ENCODE measurements around the gene CYS1. TPM values are rescaled to one million over a fixed set of nuclear protein-coding genes. Genes with fewer than 3 reads are reported as not detected.

Gene CYS1
- polyA plus RNA-seq, 1 donor (not counting 4 experiments of a cell fraction or from before 2014, with no cell fraction given), result 0.14 TPM

DNA sequence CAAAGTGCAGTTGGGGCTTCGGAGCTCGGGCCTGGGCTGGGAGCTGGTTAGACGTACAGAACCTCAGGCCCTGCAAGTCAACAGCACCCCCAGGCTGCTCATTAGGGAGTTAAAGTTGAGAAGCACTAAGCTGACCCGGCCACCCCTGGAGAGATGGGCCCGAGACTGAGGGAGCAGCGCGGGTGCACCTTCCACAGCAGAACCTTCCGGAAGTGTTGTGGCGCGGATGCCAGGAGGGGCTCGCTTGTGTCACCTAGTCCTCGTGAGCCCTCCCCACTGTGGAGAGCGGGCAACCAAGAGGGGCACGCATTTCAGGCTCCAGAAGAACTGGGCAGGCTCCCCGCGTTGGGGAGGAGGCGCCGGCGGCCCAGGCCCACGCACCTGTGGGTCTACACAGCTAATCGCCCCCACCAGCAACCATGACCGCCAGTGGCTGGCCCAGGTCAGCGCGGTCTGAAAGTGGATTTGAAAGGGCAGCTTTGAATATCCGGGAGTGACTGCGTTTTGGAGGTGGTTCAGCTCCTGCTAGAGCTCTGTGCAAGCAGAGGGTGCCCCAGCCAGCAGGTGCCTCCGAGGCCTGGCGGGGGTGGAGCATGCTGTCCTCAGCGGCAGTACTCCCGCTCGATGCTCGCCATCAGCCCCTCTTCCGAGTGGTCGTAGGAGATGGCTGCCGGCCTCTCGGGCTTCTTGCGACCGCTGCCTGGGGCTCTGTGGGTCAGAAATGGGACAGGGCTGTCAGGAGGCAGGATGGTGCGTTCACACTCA lies 21.8 kb downstream of the CYS1 start:
- no peak for FAIRE-seq
- Histone ChIP-seq H2AFZ (ENCODE audit: control insufficient read depth, low read length) (no peak overlapping the region), H3K9me3 (ENCODE audit: control insufficient read depth, low read depth, low read length) (no peaks in the 10 kb centered on the region), H3K9ac (ENCODE audit: control insufficient read depth, extremely low read depth, insufficient read depth, low read length) (peak overlapping the region; percentile 75), H3K9me1 (ENCODE audit: control insufficient read depth, extremely low read depth, insufficient read depth, low read length) (no peaks in the 10 kb centered on the region), H3K27me3 (ENCODE audit: control insufficient read depth, extremely low read depth, insufficient read depth, low read length) (no peaks in the 10 kb centered on the region), H3K4me2 (ENCODE audit: control insufficient read depth, extremely low read depth, insufficient read depth, low read depth, low read length) (peak overlapping the region; percentile 90), H3K4me3 (ENCODE audit: control insufficient read depth in 2 of 3, extremely low read depth in 1 of 3, insufficient read depth in 2 of 3, low read depth in 1 of 3, low read length in 3 of 3) (no peak overlapping the region), H3K79me2 (ENCODE audit: control insufficient read depth, insufficient read depth, low read length) (no peaks in the 10 kb centered on the region), H4K20me1 (ENCODE audit: control insufficient read depth, extremely low read depth, insufficient read depth, low read length) (no peaks in the 10 kb centered on the region), H3K4me1 (ENCODE audit: control insufficient read depth, extremely low read depth, insufficient read depth, low read length) (peaks cover 15% of the 10 kb centered on the region), H3K27ac (ENCODE audit: control insufficient read depth, insufficient read depth, low read length) (no peak overlapping the region), H3K36me3 (ENCODE audit: control insufficient read depth in 2 of 2, extremely low read depth in 1 of 2, insufficient read depth in 2 of 2, low read length in 2 of 2) (no peaks in the 10 kb centered on the region)
- TF ChIP-seq, protein P1, sequence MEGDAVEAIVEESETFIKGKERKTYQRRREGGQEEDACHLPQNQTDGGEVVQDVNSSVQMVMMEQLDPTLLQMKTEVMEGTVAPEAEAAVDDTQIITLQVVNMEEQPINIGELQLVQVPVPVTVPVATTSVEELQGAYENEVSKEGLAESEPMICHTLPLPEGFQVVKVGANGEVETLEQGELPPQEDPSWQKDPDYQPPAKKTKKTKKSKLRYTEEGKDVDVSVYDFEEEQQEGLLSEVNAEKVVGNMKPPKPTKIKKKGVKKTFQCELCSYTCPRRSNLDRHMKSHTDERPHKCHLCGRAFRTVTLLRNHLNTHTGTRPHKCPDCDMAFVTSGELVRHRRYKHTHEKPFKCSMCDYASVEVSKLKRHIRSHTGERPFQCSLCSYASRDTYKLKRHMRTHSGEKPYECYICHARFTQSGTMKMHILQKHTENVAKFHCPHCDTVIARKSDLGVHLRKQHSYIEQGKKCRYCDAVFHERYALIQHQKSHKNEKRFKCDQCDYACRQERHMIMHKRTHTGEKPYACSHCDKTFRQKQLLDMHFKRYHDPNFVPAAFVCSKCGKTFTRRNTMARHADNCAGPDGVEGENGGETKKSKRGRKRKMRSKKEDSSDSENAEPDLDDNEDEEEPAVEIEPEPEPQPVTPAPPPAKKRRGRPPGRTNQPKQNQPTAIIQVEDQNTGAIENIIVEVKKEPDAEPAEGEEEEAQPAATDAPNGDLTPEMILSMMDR (optimal IDR thresholded peaks at IDR 0.05 in 1 of 3, IDR thresholded peaks at IDR 0.05 in 1 of 3, conservative IDR thresholded peaks at IDR 0.05 in 1 of 3; ENCODE audit: extremely low read depth in 1 of 3, insufficient read depth in 2 of 3, low read length in 3 of 3), result no peak
- no peak for TF ChIP-seq EZH2 (IDR thresholded peaks at IDR 0.05; ENCODE audit: low read length)
- no peak for DNase-seq (ENCODE audit: low read depth, low spot score)
- dilution Hi-C loops (cut with MboI; ENCODE audit: extremely low pct_ligation_motif_present, low sequenced_read_pairs), result no loop called here

DNA sequence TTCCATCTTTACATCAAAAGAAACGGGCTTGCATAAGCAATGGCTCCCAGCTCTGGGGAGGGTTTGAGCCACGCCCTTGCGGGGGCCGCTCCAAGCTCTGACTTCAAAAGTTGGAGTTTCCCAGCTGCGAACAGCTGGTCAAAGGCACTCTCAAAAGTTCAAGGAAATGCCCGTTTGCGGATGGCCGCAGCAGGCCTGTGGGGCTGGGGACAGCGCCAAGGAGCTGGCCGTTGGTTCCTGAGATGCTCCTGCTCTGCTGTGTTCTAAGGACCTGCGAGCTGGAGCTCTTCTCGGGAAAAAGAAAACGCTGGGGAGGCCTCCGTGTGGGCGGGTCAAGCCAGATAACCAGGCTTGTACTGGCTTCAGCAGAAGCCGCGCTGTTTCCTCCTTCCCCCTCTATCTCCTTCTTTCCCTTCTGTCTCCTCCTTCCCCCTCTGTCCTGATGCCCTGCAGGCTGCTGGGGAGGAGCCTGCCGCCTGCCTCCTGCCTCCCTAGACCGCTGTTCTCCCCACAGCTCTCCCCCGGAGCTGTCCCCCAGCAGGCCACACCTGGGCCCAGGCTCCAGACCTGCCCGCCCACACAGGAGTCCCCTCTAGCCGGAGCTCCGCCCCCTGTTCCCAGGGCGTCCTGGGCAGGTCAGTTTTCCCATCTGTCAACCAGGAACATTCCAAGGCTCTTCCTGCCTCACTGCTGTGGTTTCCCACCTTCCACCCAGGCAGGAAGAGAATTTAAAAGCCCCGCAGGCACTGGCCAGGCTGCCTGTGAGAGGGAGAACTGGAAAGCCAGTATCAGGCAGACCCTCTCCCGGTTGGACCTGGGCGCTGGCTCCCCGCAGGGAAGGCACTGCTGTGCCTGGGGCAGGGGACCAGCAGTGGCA lies 22.7 kb downstream of the CYS1 start:
- H3K27me3 ChIP-seq (ENCODE audit: control insufficient read depth, extremely low read depth, insufficient read depth, low read length), result no peaks in the 10 kb centered on the region
- TF ChIP-seq, protein P1 (optimal IDR thresholded peaks at IDR 0.05 in 1 of 3, IDR thresholded peaks at IDR 0.05 in 1 of 3, conservative IDR thresholded peaks at IDR 0.05 in 1 of 3; ENCODE audit: extremely low read depth in 1 of 3, insufficient read depth in 2 of 3, low read length in 3 of 3), result no peak
- TF ChIP-seq EZH2 (IDR thresholded peaks at IDR 0.05; ENCODE audit: low read length), result no peak
- peak overlapping the region; percentile 86 for H2AFZ ChIP-seq (ENCODE audit: control insufficient read depth, low read length)
- peak overlapping the region; percentile 90 for H3K4me2 ChIP-seq (ENCODE audit: control insufficient read depth, extremely low read depth, insufficient read depth, low read depth, low read length)
- H3K27ac ChIP-seq (ENCODE audit: control insufficient read depth, insufficient read depth, low read length), result peak overlapping the region; percentile 73
- no peaks in the 10 kb centered on the region for H3K9me3 ChIP-seq (ENCODE audit: control insufficient read depth, low read depth, low read length)
- H3K9me1 ChIP-seq (ENCODE audit: control insufficient read depth, extremely low read depth, insufficient read depth, low read length), result no peaks in the 10 kb centered on the region
- dilution Hi-C loops (cut with MboI; ENCODE audit: extremely low pct_ligation_motif_present, low sequenced_read_pairs), result no loop called here
- FAIRE-seq (peak; percentile 34), DNase-seq (ENCODE audit: low read depth, low spot score) (peak; percentile 84)
- H4K20me1 ChIP-seq (ENCODE audit: control insufficient read depth, extremely low read depth, insufficient read depth, low read length), result no peaks in the 10 kb centered on the region
- peaks cover 15% of the 10 kb centered on the region for H3K4me1 ChIP-seq (ENCODE audit: control insufficient read depth, extremely low read depth, insufficient read depth, low read length)
- peaks cover 0 to 3% of the 10 kb centered on the region in 2 experiments for H3K36me3 ChIP-seq (ENCODE audit: control insufficient read depth in 2 of 2, extremely low read depth in 1 of 2, insufficient read depth in 2 of 2, low read length in 2 of 2)
- peak overlapping the region; percentile 75 for H3K9ac ChIP-seq (ENCODE audit: control insufficient read depth, extremely low read depth, insufficient read depth, low read length)
- peak overlapping the region; percentile 7 to 59 (median 57) for H3K4me3 ChIP-seq (ENCODE audit: control insufficient read depth in 2 of 3, extremely low read depth in 1 of 3, insufficient read depth in 2 of 3, low read depth in 1 of 3, low read length in 3 of 3)
- no peaks in the 10 kb centered on the region for H3K79me2 ChIP-seq (ENCODE audit: control insufficient read depth, insufficient read depth, low read length)
